Hypothalamus (tissue), 51 donors: ENCODE measurements around the gene GSPT1.
A peak's percentile ranks its signal among the peaks of the same experiment; 100 is the strongest.
"Not testable (repeated sequence)": the region's sequence is repeated elsewhere in the genome, so short reads cannot be mapped to it uniquely, and the experiment has no call there.

Source experiments
- DNase-seq, 51 donors: peaks; one replicate each; lab custom pipeline; 2025; lab: John Stamatoyannopoulos, UW

GSPT1 gene

GRCh38 chr16:11869353-11870228, 46.2 kb downstream of the GSPT1 start:
- no peak for DNase-seq

- no peak for DNase-seq
Measured at GRCh38 chr16:11868412-11868980, 47.3 kb downstream of the GSPT1 start.

GRCh38 chr16:11862489-11862888, 53.3 kb downstream of the GSPT1 start:
- no peak for DNase-seq

GRCh38 chr16:11857161-11857560, 58.6 kb downstream of the GSPT1 start:
- no peak for DNase-seq

- peak in 2 of 51 donors; percentile 18 to 30 for DNase-seq
Measured at GRCh38 chr16:11852092-11852809, 63.5 kb downstream of the GSPT1 start.

GRCh38 chr16:11851294-11852091, 64.3 kb downstream of the GSPT1 start, which contains the start of gene RSL1D1:
Gene RSL1D1, minus strand, starts transcription at chr16:11851542. Its CDS starts 30 bp downstream, at chr16:11851512.
- peak; percentile 59 to 96 (median 85) for DNase-seq

GRCh38 chr16:11848842-11849241, 66.9 kb downstream of the GSPT1 start:
- DNase-seq: no peak

GRCh38 chr16:11844499-11844898, 71.3 kb downstream of the GSPT1 start:
- DNase-seq: no peak

- no peak for DNase-seq
Measured at GRCh38 chr16:11843861-11844260, 71.9 kb downstream of the GSPT1 start.

GRCh38 chr16:11843206-11843605, 72.5 kb downstream of the GSPT1 start:
- no peak for DNase-seq

- DNase-seq: no peak
Measured at GRCh38 chr16:11841026-11841425, 74.7 kb downstream of the GSPT1 start.

GRCh38 chr16:11836650-11837244, 79.0 kb downstream of the GSPT1 start:
- no peak for DNase-seq

GRCh38 chr16:11835891-11836649, 79.7 kb downstream of the GSPT1 start:
- no peak for DNase-seq

GRCh38 chr16:11835309-11835708, 80.4 kb downstream of the GSPT1 start:
- no peak for DNase-seq

GRCh38 chr16:11833951-11834695, 81.6 kb downstream of the GSPT1 start:
- no peak for DNase-seq

GRCh38 chr16:11828696-11829095, 87.1 kb downstream of the GSPT1 start:
- no peak for DNase-seq

GRCh38 chr16:11825520-11826165, 90.1 kb downstream of the GSPT1 start:
- DNase-seq: not testable (repeated sequence)

GRCh38 chr16:11824362-11824761, 91.4 kb downstream of the GSPT1 start:
- no peak for DNase-seq
